ENCODE data around the gene GBF1. TPM values are rescaled to one million over a fixed set of nuclear protein-coding genes. Genes with fewer than 3 reads are reported as not detected.

GBF1 gene
- total RNA-seq, 1 experiment from 2014 or later = 23.7 TPM

DNA sequence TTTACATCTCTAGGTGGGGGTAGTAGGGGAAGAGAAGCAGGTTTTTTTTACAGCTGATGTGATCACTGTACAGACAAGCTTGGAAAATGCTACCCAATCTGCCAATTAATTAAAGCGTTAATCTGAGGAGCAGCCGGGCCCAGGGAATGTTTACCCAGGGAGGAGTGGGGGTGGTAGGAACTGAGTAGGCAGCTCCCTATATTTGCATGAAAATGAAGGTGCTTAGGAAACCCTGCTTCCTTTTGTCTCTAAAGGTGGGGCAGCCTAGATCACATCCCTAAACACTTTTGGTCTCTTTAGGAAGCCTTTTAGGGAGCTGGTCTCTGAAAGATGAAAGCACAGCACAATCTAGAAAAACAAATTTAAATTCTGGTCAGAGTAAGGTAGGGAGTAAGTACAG, 97.1 kb downstream of the GBF1 start:
- Histone ChIP-seq H3K4me2 (ENCODE audit: insufficient read depth, insufficient read length, low read length) (no peak overlapping the region), H3K4me1 (ENCODE audit: insufficient read depth, low read length) (peaks cover 3% of the 10 kb centered on the region; the same call in 1 of the 2 replicates), H3T11ph (ENCODE audit: low read length) (no peak overlapping the region), H2BK120ac (ENCODE audit: low read depth, low read length, poor library complexity, severe bottlenecking) (no peak overlapping the region), H2BK20ac (ENCODE audit: low read depth, low read length, poor library complexity, severe bottlenecking) (no peak overlapping the region), H4K5ac (ENCODE audit: insufficient read length, low read depth, low read length) (no peak overlapping the region), H3K79me1 (ENCODE audit: insufficient read depth, low read depth, low read length, poor library complexity, severe bottlenecking) (no peaks in the 10 kb centered on the region), H3K4ac (ENCODE audit: low read depth, low read length) (no peak overlapping the region), H3K27me3 (ENCODE audit: insufficient read depth, low read length) (peaks cover 28% of the 10 kb centered on the region; the same call in 1 of the 2 replicates), H3K23me2 (ENCODE audit: insufficient read length, low read depth, low read length, poor library complexity, severe bottlenecking) (no peaks in the 10 kb centered on the region), H4K8ac (replicated peaks; ENCODE audit: insufficient read length, low read depth, low read length) (no peak overlapping the region), H4K91ac (ENCODE audit: insufficient read length, low read depth, low read length) (no peak overlapping the region), H3K56ac (ENCODE audit: insufficient read length, low read depth, low read length) (no peak overlapping the region), H3K9ac (ENCODE audit: extremely low read depth, insufficient read length, low read length) (no peak overlapping the region), H3K14ac (ENCODE audit: insufficient read depth, low read length) (no peak overlapping the region), H3K9me3 (ENCODE audit: control insufficient read depth, low read depth, low read length) (no peaks in the 10 kb centered on the region), H2BK15ac (ENCODE audit: low read depth, low read length) (no peak overlapping the region), H2BK12ac (ENCODE audit: insufficient read length, low read depth, low read length) (no peak overlapping the region), H3K27ac (ENCODE audit: insufficient read length, low read depth, low read length) (no peak overlapping the region), H3K18ac (ENCODE audit: insufficient read length, low read depth, low read length) (no peak overlapping the region), H3K23ac (ENCODE audit: insufficient read length, low read depth, low read length) (no peak overlapping the region), H2AFZ (ENCODE audit: low read length) (no peak overlapping the region), H4K20me1 (ENCODE audit: control insufficient read depth, insufficient read depth, insufficient read length) (no peaks in the 10 kb centered on the region), H3K79me2 (ENCODE audit: insufficient read depth, low read length) (no peaks in the 10 kb centered on the region), H2AK5ac (ENCODE audit: insufficient read length, low read length) (no peak overlapping the region), H2BK5ac (ENCODE audit: insufficient read length, low read length) (no peak overlapping the region)
- TF ChIP-seq, protein P1, sequence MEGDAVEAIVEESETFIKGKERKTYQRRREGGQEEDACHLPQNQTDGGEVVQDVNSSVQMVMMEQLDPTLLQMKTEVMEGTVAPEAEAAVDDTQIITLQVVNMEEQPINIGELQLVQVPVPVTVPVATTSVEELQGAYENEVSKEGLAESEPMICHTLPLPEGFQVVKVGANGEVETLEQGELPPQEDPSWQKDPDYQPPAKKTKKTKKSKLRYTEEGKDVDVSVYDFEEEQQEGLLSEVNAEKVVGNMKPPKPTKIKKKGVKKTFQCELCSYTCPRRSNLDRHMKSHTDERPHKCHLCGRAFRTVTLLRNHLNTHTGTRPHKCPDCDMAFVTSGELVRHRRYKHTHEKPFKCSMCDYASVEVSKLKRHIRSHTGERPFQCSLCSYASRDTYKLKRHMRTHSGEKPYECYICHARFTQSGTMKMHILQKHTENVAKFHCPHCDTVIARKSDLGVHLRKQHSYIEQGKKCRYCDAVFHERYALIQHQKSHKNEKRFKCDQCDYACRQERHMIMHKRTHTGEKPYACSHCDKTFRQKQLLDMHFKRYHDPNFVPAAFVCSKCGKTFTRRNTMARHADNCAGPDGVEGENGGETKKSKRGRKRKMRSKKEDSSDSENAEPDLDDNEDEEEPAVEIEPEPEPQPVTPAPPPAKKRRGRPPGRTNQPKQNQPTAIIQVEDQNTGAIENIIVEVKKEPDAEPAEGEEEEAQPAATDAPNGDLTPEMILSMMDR (conservative IDR thresholded peaks at IDR 0.05) = no peak
- no CpG with 5 or more reads among the region's 2 CpGs for WGBS (ENCODE audit: extremely low coverage, insufficient read length, low lambda C conversion rate)
- peaks cover 11% of the 10 kb centered on the region in 2 experiments for H3K4me1 Mint-ChIP-seq
- H3K9me3 Mint-ChIP-seq = no peaks in the 10 kb centered on the region; a peak in 1 of 5 replicates
- H3K36me3 Mint-ChIP-seq (ENCODE audit: insufficient read depth in 1 of 3, low read depth in 3 of 3) = peaks cover 8 to 16% (median 15%) of the 10 kb centered on the region in 3 experiments; a peak in 6 of 7 replicates
- no peak overlapping the region for H3K27ac Mint-ChIP-seq
- DNase-seq = peak; percentile 63
- H3K4me3 Mint-ChIP-seq = peak overlapping the region in 1 of 2 experiments; percentile 24; a peak in 2 of 5 replicates
- peaks cover 95% of the 10 kb centered on the region for H3K27me3 Mint-ChIP-seq (ENCODE audit: low read depth)
